ENCODE measurements around the gene ZC3H7B. TPM values are rescaled to one million over a fixed set of nuclear protein-coding genes. Genes with fewer than 3 reads are reported as not detected.

Gene ZC3H7B
- total and polyA plus RNA-seq, 4 donors: 31.5 to 55.8 (median 34.3) TPM

GRCh38 chr22:41367039-41367679 lies 65.8 kb downstream of the ZC3H7B start:
- peak; percentile 93 for ATAC-seq (ENCODE audit: insufficient read depth, low FRiP score)
- Histone ChIP-seq H3K27me3 (ENCODE audit: control insufficient read depth in 3 of 3, insufficient read depth in 3 of 3, low read length in 2 of 3) (no peaks in the 10 kb centered on the region), H3K36me3 (ENCODE audit: control insufficient read depth in 4 of 4, insufficient read depth in 4 of 4, low read length in 4 of 4) (peaks cover 0 to 2% (median 0%) of the 10 kb centered on the region in 4 donors), H3K9ac (ENCODE audit: insufficient read depth in 1 of 2, low read length in 2 of 2) (peak overlapping the region in 1 of 2 donors; percentile 73), H3K4me1 (ENCODE audit: control insufficient read depth in 5 of 5, insufficient read depth in 5 of 5, low read length in 5 of 5) (peaks cover 7 to 50% (median 28%) of the 10 kb centered on the region in 5 donors), H3K27ac (ENCODE audit: low read depth in 1 of 2, low read length in 1 of 2) (peak overlapping the region; percentile 2 to 92), H3K4me3 (peak overlapping the region; percentile 39), H3K9me3 (ENCODE audit: control insufficient read depth in 4 of 4, insufficient read depth in 3 of 4, low read length in 3 of 4) (no peaks in the 10 kb centered on the region)
- WGBS, 2 donors: 5 to 8% methylated on average over 18 to 21 of the region's 21 CpGs
- DNase-seq: peak; percentile 98 to 99 (median 98)
- TF ChIP-seq, protein P1, sequence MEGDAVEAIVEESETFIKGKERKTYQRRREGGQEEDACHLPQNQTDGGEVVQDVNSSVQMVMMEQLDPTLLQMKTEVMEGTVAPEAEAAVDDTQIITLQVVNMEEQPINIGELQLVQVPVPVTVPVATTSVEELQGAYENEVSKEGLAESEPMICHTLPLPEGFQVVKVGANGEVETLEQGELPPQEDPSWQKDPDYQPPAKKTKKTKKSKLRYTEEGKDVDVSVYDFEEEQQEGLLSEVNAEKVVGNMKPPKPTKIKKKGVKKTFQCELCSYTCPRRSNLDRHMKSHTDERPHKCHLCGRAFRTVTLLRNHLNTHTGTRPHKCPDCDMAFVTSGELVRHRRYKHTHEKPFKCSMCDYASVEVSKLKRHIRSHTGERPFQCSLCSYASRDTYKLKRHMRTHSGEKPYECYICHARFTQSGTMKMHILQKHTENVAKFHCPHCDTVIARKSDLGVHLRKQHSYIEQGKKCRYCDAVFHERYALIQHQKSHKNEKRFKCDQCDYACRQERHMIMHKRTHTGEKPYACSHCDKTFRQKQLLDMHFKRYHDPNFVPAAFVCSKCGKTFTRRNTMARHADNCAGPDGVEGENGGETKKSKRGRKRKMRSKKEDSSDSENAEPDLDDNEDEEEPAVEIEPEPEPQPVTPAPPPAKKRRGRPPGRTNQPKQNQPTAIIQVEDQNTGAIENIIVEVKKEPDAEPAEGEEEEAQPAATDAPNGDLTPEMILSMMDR (IDR thresholded peaks at IDR 0.05; ENCODE audit: control extremely low read depth, extremely low read depth): no peak

DNA sequence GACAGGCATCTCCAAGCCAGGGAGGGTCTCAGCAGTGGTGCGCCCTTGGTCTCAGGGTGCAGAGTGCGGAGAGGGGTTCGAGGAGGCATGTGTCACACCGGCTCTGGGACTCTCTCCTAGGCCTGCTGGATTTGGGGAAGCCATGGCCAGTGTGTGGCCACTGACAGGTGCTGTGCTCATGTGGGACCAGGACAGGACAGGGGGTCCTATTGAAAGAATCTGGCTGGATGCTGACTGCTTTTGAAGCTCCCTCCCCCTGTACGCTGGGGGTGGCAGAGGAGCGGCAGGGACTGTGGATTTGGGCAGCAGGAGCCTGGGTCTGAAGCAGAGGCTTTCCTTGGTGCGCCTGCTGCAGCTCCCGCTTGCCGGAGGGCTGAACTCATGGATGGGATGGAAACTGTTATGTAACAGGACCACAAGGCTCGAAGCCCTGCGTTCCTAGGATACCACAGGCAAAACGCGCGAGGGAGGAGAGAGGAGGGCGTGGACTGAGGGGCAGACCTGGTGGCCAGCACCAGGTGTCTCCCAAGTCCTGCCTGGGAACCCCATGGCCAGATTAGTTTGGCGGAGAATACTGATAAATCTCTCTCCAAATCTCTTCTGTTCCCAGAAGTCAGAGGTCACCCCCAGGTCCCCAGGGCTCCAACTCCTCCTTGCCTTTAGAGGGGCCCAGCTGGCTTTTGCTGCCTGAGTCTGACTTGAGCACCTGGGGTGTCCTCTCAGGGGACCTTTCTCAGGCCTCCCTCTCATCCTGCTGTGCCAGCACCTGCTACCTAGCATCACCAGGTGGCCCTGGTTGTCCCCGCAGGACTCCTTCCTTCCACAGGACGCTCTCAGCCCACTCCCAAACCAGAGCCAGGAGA lies 66.6 kb downstream of the ZC3H7B start:
- no peaks in the 10 kb centered on the region for H3K9me3 ChIP-seq (ENCODE audit: control insufficient read depth in 4 of 4, insufficient read depth in 3 of 4, low read length in 3 of 4)
- peak overlapping the region; percentile 39 for H3K4me3 ChIP-seq
- 61 to 65% methylated on average over 18 of the region's 18 CpGs for WGBS, 2 donors
- no peaks in the 10 kb centered on the region for H3K27me3 ChIP-seq (ENCODE audit: control insufficient read depth in 3 of 3, insufficient read depth in 3 of 3, low read length in 2 of 3)
- ATAC-seq (ENCODE audit: insufficient read depth, low FRiP score) (peak; percentile 21), DNase-seq (peak; percentile 42 to 48 (median 45))
- peaks cover 7 to 50% (median 28%) of the 10 kb centered on the region in 5 donors for H3K4me1 ChIP-seq (ENCODE audit: control insufficient read depth in 5 of 5, insufficient read depth in 5 of 5, low read length in 5 of 5)
- TF ChIP-seq, protein P1 (IDR thresholded peaks at IDR 0.05; ENCODE audit: control extremely low read depth, extremely low read depth): no peak
- H3K27ac ChIP-seq (ENCODE audit: low read depth in 1 of 2, low read length in 1 of 2): peak overlapping the region; percentile 2 to 92
- peaks cover 0 to 2% (median 0%) of the 10 kb centered on the region in 4 donors for H3K36me3 ChIP-seq (ENCODE audit: control insufficient read depth in 4 of 4, insufficient read depth in 4 of 4, low read length in 4 of 4)
- peak overlapping the region in 1 of 2 donors; percentile 65 for H3K9ac ChIP-seq (ENCODE audit: insufficient read depth in 1 of 2, low read length in 2 of 2)

DNA sequence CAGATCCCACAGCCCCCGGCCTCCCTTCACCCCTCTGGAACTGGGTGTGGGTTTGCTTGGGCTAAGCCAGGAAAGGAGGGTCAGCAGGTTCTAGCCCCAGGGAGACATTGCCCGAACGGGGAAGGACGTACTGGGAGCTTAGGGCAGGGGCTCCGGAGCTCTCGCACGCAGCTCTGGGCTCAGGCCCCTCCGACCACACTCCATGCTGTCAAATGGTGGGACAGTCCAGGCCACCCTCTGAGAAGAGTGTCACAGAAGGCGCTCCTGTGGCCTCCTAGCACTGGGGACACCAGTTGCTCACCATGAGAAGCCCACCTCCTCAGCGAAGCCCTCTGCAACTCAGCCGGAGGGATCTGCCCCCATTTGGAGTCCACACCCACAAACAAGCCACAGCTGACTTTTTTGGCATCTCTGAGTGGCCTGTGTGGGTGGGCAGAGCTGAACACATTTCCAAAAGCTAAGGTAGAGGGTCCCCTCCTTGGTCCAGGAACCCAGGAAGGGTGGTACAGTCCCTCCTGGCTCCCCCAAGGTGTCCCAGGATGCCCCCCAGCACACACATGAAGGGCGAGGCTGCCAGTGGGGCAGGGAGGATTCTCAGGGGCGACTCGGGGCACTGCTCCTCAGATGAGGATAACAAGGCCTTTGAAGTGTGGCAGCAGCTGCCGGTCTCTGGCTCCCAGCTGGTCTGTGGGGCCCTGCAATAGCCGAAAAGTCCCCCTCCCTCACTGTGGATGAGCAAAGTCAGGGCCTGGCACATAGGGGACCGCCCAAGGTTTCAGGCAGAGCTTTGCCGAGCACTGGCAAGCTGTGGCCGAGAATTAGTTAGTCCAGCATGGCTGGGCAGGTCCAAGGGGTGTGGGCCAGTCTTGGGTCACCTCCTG lies 67.5 kb downstream of the ZC3H7B start:
- 70 to 87% methylated on average over 19 of the region's 19 CpGs for WGBS, 2 donors
- TF ChIP-seq, protein P1 (IDR thresholded peaks at IDR 0.05; ENCODE audit: control extremely low read depth, extremely low read depth): no peak
- Histone ChIP-seq H3K27ac (ENCODE audit: low read depth in 1 of 2, low read length in 1 of 2) (peak overlapping the region in 1 of 2 donors; percentile 92), H3K4me3 (peak overlapping the region; percentile 14), H3K27me3 (ENCODE audit: control insufficient read depth in 3 of 3, insufficient read depth in 3 of 3, low read length in 2 of 3) (no peaks in the 10 kb centered on the region), H3K36me3 (ENCODE audit: control insufficient read depth in 4 of 4, insufficient read depth in 4 of 4, low read length in 4 of 4) (peaks cover 0 to 2% (median 0%) of the 10 kb centered on the region in 4 donors), H3K9me3 (ENCODE audit: control insufficient read depth in 4 of 4, insufficient read depth in 3 of 4, low read length in 3 of 4) (no peaks in the 10 kb centered on the region), H3K4me1 (ENCODE audit: control insufficient read depth in 5 of 5, insufficient read depth in 5 of 5, low read length in 5 of 5) (peaks cover 7 to 50% (median 26%) of the 10 kb centered on the region in 5 donors), H3K9ac (ENCODE audit: insufficient read depth in 1 of 2, low read length in 2 of 2) (no peak overlapping the region)
- ATAC-seq (ENCODE audit: insufficient read depth, low FRiP score) (no peak), DNase-seq (peak in 2 of 3 donors; percentile 28 to 35)

All from lung (tissue), 12 donors.